HG03378 (cell line): ENCODE data around the gene RRP8.

Experiments used
- ATAC-seq: cut with Tn5 transposase; IDR thresholded peaks from one replicate; pipeline ENCODE4 v1.9.1; 2021; ENCODE audit warnings: mild to moderate bottlenecking, moderate library complexity; ENCODE audit not compliant: unreplicated experiment

Gene RRP8

DNA sequence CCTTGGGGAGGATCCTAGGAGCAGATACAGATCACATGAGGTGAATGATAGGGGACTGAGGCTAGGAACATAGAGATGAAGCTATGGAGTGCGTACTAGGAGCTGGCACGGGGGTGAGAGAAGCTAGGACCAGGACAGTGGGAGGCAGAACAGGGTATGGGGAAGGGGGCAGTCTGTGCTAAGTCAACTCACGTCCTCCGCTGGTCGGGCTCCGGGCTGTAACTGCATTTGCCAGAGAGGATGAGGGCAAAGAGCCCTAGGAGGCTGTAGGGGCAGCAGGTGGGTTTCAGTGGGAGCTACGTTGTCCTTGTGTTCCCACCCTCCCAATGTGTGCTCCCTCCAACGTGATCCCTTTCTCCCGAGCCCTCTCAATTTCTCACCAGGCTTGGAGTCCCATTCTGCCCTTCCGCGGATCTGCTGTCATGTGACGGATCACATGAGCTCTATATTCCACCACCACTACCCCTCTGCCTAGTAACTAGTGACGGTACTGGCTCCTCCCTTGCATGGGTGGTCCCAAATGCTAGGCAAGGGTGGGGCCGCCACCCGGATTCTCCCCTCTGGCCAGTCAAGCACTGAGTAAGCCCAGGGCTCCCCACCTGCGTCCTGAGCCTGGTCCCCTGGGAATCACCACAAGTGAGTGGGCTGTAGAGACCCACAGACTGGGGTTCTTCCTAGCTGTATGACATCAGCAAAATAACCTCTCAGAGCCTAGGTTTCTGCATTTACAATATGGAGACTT, 15.8 kb upstream of the RRP8 start, which contains the start of gene TPP1:
TSS of gene TPP1 (minus strand) at position 419 of the 742 bp plus-strand sequence. CDS start at position 397, 22 bp downstream.
- peak; percentile 98 for ATAC-seq

DNA sequence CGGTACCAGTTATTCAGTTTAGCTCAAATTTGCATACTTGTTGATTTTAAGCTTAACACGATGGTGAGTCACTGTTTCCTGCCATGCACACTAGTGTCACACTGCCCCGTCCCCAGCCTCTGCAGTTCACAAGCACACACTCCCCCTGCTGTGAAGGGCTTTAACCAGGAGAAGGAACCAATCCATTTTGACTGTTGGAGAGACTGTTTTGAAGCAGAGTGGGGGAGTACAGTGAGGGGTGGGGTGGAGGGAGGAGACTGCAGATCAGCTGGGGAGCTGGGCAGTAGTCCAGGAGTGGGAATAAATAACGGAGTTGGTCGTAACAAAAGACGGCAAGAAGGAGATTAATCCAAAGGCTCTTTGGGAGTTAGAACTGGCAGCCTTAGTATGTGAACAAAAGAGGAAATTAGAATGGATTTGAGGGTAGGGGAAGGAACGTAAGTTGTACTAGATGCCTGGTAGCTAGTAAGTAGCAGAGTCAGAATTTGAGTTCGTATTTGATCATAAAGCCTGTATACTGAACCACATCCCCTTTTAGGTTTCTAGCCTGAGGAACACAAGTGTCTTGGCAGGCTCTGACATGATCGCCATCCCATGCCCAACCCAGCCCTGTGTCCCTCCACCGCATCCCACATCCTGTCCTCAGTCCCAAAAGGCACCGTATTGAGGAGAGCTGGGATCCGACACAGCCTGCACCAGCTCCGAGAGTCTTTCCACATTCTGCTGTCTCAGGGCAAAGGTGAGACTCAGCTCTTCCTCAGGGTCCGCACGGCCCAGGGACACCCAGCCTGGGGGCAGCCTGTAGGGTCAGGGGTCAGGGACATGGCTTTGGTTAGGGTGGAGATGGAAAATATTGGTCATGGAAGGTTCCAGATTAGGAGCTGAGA, 14.9 kb upstream of the RRP8 start:
- ATAC-seq = no peak

DNA sequence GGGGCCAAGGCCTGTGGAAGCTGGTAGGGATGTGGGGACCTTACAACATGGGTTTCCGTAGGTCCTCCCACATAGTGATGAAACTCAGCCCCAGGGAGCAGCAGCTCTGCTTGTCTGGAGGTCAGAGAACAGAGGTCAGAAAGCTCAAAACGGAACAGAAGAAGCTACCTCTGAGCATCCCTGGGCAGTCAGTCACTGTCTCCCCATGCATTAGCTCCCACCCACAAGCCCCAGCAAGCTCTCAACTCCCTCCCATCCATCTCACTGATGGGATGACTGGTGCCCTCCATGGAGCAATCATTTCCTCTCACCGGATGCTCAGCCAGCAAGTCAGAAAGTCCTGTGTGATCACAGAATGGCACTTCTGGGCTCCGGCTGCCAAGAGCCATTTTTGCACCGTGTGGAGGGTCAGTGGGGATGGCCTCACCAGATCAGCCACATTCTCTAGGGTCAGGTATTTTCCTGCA, 13.9 kb upstream of the RRP8 start:
- ATAC-seq = no peak

DNA sequence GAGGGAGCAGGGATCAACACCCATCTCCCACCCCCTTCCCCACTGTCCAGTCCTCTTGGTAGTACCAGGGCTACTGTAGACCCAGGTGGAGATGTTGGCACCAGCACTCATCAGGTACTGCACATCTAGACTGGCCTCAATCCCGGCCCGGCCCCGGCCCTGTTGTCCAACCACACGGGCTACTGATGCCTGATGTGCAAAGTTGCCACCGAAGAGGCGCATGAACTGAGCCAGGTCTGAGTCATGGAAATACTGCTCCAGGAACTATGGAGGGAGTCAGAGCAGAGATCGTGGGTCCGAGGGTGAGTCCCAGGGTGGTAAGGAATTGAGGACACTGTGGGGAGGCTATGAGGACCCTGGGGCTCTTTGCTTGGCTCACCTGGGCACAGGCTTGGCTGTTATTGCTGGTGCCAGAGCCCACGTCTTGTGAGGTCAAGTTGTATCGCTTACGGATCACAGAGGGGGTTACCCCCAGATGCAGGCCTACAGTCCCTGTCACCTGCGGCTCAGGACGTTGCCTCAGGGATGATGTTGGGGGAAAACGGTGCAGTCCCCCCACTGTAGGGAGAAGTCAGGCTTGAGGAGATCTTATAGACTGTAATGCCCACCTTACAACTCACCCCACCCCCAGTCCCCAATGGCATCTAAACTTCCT, 13.3 kb upstream of the RRP8 start:
- ATAC-seq = no peak

GRCh38 chr11:6615882-6616585, 12.6 kb upstream of the RRP8 start:
- ATAC-seq = no peak

GRCh38 chr11:6615046-6615445, 11.6 kb upstream of the RRP8 start:
- no peak for ATAC-seq

GRCh38 chr11:6614446-6614845, 11.0 kb upstream of the RRP8 start:
- ATAC-seq = no peak

- no peak for ATAC-seq
Observed at GRCh38 chr11:6613496-6613895, 10.1 kb upstream of the RRP8 start.

- ATAC-seq = peak; percentile 66
Observed at GRCh38 chr11:6612213-6613041, 9.0 kb upstream of the RRP8 start, which contains the start of gene TAF10. TSS of gene TAF10 (minus strand) at chr11:6612216. CDS start at chr11:6612189, 27 bp downstream.

- no peak for ATAC-seq
Observed at GRCh38 chr11:6611963-6612212, 8.5 kb upstream of the RRP8 start.

GRCh38 chr11:6611092-6611962, 7.9 kb upstream of the RRP8 start:
- ATAC-seq = no peak

GRCh38 chr11:6610591-6610990, 7.2 kb upstream of the RRP8 start:
- no peak for ATAC-seq

GRCh38 chr11:6609502-6610015, 6.1 kb upstream of the RRP8 start:
- ATAC-seq = no peak

- no peak for ATAC-seq
Observed at GRCh38 chr11:6608726-6609501, 5.5 kb upstream of the RRP8 start.

DNA sequence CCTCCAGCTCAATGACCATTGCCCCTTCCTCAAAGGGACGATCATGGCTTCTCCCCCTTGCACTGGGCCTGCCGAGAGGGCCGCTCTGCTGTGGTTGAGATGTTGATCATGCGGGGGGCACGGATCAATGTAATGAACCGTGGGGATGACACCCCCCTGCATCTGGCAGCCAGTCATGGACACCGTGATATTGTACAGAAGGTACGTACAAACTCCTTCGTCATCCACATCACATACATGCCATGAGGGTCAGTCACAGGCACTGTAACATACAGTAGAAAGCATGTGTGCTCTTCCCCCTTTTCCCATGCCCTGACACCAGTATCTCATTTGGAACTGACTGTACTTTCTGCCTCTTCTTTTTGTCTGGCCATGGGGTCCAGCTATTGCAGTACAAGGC, 4.6 kb upstream of the RRP8 start:
- no peak for ATAC-seq

- ATAC-seq = no peak
Observed at GRCh38 chr11:6607190-6607795, 3.9 kb upstream of the RRP8 start.

DNA sequence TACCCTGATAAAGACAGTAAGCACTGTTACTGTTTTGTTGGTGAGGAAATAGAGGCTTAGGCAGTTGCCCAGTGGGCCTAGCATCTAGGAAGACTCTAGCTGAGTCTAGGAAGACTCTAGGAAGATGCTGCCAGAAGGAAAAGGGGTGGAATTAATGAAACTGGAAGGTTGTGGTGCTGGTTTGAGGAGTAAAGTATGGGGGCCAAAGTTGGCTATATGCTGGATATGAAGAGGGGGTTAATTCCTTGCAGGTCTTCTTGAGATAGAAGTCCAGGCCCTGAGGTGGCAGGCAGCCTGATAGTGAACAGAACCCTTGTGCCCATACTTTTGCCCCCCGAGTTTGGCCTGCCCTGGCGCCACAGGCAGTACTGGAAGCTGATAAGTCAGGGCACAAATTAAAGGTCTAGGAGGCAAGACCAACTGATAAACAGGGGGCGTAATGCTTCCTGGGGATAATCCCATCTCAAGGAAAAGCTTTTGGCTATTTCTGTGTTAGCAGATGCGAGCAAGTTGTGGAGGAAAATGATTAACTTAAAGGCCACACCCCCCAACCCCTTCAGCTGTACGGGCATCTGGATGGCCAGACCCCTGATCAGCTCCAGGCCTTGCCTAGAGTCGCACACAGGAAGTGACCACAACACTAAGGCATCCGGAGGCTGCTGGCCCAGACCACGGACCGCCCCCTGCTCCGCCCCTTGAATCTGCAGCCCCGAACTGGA, 3.2 kb upstream of the RRP8 start:
- ATAC-seq = peak; percentile 46
